HG03135 (cell line): Measurements from ENCODE around the gene EBP.
"Not testable (repeated sequence)": the region's sequence is repeated elsewhere in the genome, so short reads cannot be mapped to it uniquely, and the experiment has no call there.

ENCODE experiments used
- ATAC-seq: cut with Tn5 transposase; IDR thresholded peaks from one replicate; pipeline ENCODE4 v1.9.1; 2021; ENCODE audit warnings: mild to moderate bottlenecking, moderate library complexity; ENCODE audit not compliant: unreplicated experiment

Gene EBP

GRCh38 chrX:48520976-48521352 is 644 bp upstream of the EBP start:
- ATAC-seq: no peak

GRCh38 chrX:48522291-48522690 is 683 bp downstream of the EBP start:
- no peak for ATAC-seq

- no peak for ATAC-seq
Measured at GRCh38 chrX:48523682-48524081, 2.1 kb downstream of the EBP start.

GRCh38 chrX:48525853-48526252 is 4.2 kb downstream of the EBP start:
- ATAC-seq: not testable (repeated sequence)

GRCh38 chrX:48530736-48531135 is 9.1 kb downstream of the EBP start:
- ATAC-seq: no peak

- ATAC-seq: no peak
Measured at GRCh38 chrX:48531358-48531959, 9.9 kb downstream of the EBP start.

GRCh38 chrX:48532161-48532560 is 10.6 kb downstream of the EBP start:
- no peak for ATAC-seq

- ATAC-seq: no peak
Measured at GRCh38 chrX:48533165-48533564, 11.6 kb downstream of the EBP start.

GRCh38 chrX:48538641-48539344 is 17.2 kb downstream of the EBP start:
- ATAC-seq: no peak

- ATAC-seq: peak; percentile 84
Measured at GRCh38 chrX:48539345-48540027, 17.9 kb downstream of the EBP start, which contains the start of gene TBC1D25. TBC1D25 (plus strand) TSS chrX:48539714; CDS start chrX:48539798, 84 bp downstream.

GRCh38 chrX:48540028-48540375 is 18.4 kb downstream of the EBP start:
- ATAC-seq: peak; percentile 22

GRCh38 chrX:48540480-48540879 is 18.9 kb downstream of the EBP start:
- no peak for ATAC-seq

GRCh38 chrX:48541140-48541814 is 19.7 kb downstream of the EBP start:
- no peak for ATAC-seq

GRCh38 chrX:48548871-48549270 is 27.3 kb downstream of the EBP start:
- no peak for ATAC-seq

GRCh38 chrX:48555731-48556325 is 34.2 kb downstream of the EBP start:
- ATAC-seq: not testable (repeated sequence)

GRCh38 chrX:48558271-48558670 is 36.7 kb downstream of the EBP start:
- no peak for ATAC-seq

- ATAC-seq: no peak
Measured at GRCh38 chrX:48559636-48560035, 38.0 kb downstream of the EBP start.

- no peak for ATAC-seq
Measured at GRCh38 chrX:48560056-48560455, 38.4 kb downstream of the EBP start.

GRCh38 chrX:48560681-48561080 is 39.1 kb downstream of the EBP start:
- ATAC-seq: no peak

- no peak for ATAC-seq
Measured at GRCh38 chrX:48569958-48570357, 48.4 kb downstream of the EBP start.

- ATAC-seq: no peak
Measured at GRCh38 chrX:48573690-48574269, 52.2 kb downstream of the EBP start.
